Fibroblast of lung (primary cell): ENCODE measurements around the gene CHST11. TPM values are rescaled to one million over a fixed set of nuclear protein-coding genes. Genes with fewer than 3 reads are reported as not detected.

Experiments
- DNase-seq, 2 donors: peaks; one replicate each; pipeline versions ENCODE4 v3.0.0 to v3.0.0-alpha.2; 2010; ENCODE audit warnings: low read depth in 2 of 2
- H2AFZ ChIP-seq: 2 replicates; pipeline ENCODE4 v1.5.1; 2012; ENCODE audit warnings: low read length, control low read depth, inconsistent platforms
- H3K27ac ChIP-seq: 2 replicates; pipeline ENCODE4 v1.5.1; 2011; ENCODE audit warnings: low read length, control low read depth; ENCODE audit not compliant: insufficient read depth
- H3K27me3 ChIP-seq: 2 replicates; pipeline ENCODE4 v1.5.1; 2011; ENCODE audit warnings: mild to moderate bottlenecking, low read length; ENCODE audit not compliant: control insufficient read depth, insufficient read depth
- H3K36me3 ChIP-seq: 2 replicates; pipeline ENCODE4 v1.5.1; 2011; ENCODE audit warnings: low read length; ENCODE audit not compliant: control insufficient read depth, insufficient read depth
- H3K4me1 ChIP-seq: 2 replicates; pipeline ENCODE4 v1.5.1; 2011; ENCODE audit warnings: low read length; ENCODE audit not compliant: control insufficient read depth, insufficient read depth; ENCODE audit errors: extremely low read depth
- H3K4me2 ChIP-seq: 2 replicates; pipeline ENCODE4 v1.5.1; 2011; ENCODE audit warnings: low read length, control low read depth; ENCODE audit not compliant: insufficient read depth; ENCODE audit errors: extremely low read depth
- H3K4me3 ChIP-seq, 4 experiments: fragments of 200-600 bp in 1 of 4; sonication (generic) in 1 of 4; replicated peaks in 1 of 4; 2 replicates each; pipeline ENCODE4 v1.5.1; 2011 to 2016; ENCODE audit warnings: low read length in 4 of 4, low read depth in 3 of 4, mild to moderate bottlenecking in 3 of 4, control low read depth in 2 of 4, inconsistent platforms in 1 of 4, mixed read lengths in 1 of 4; ENCODE audit not compliant: insufficient read depth in 1 of 4; ENCODE audit errors: control extremely low read depth in 1 of 4
- H3K79me2 ChIP-seq: 2 replicates; pipeline ENCODE4 v1.5.1; 2012; ENCODE audit warnings: mild to moderate bottlenecking, low read length, inconsistent platforms; ENCODE audit not compliant: control insufficient read depth, insufficient read depth
- H3K9ac ChIP-seq: 2 replicates; pipeline ENCODE4 v1.5.1; 2011; ENCODE audit warnings: mild to moderate bottlenecking, low read length, control low read depth; ENCODE audit not compliant: insufficient read depth
- H3K9me3 ChIP-seq: 2 replicates; pipeline ENCODE4 v1.5.1; 2012; ENCODE audit warnings: low read depth, low read length; ENCODE audit not compliant: control insufficient read depth, insufficient read depth
- H4K20me1 ChIP-seq: 2 replicates; pipeline ENCODE4 v1.5.1; 2011; ENCODE audit warnings: low read length; ENCODE audit not compliant: control insufficient read depth, insufficient read depth; ENCODE audit errors: extremely low read depth
- CTCF ChIP-seq, 2 donors: IDR thresholded peaks in 1 of 2; conservative IDR thresholded peaks in 1 of 2; 1 replicate in 1 of 2; 2 replicates in 1 of 2; pipeline ENCODE4 v1.5.1; 2011 to 2012; ENCODE audit warnings: low read length in 2 of 2, control low read depth in 1 of 2, inconsistent platforms in 1 of 2, low read depth in 1 of 2, mild to moderate bottlenecking in 1 of 2
- EZH2 ChIP-seq: IDR thresholded peaks from 2 replicates; pipeline ENCODE4 v1.5.1; 2012; ENCODE audit warnings: low read length, control low read depth, mild to moderate bottlenecking; ENCODE audit errors: missing control alignments
- polyA plus RNA-seq, 2 donors: library from polyadenylated mRNA; depleted of rRNA in 1 of 2; stranded (reverse) in 1 of 2; unstranded in 1 of 2; fragments of >200 nt; gene quantifications; 2 replicates each; pipeline ENCODE4 v1.2.1, GENCODE V29; 2011 to 2012; ENCODE audit warnings: missing spikeins in 1 of 2
- total RNA-seq: library from RNA; depleted of rRNA; stranded (reverse); fragments of >200 nt; gene quantifications from 2 replicates; pipeline ENCODE4 v1.2.1, GENCODE V29; 2014

The CHST11 gene
- total and polyA plus RNA-seq, 2 donors (not counting 1 experiment from before 2014, with no cell fraction given) = 3.5 to 9.1 TPM

GRCh38 chr12:104475271-104475670 lies 18.5 kb downstream of the CHST11 start:
- no peaks in the 10 kb centered on the region for H3K79me2 ChIP-seq

GRCh38 chr12:104477510-104478390 lies 21.0 kb downstream of the CHST11 start:
- Histone ChIP-seq H2AFZ (no peak overlapping the region), H3K27ac (no peak overlapping the region), H3K9ac (no peak overlapping the region), H3K4me1 (peaks cover 3% of the 10 kb centered on the region), H3K4me3 (no peak overlapping the region), H3K27me3 (no peaks in the 10 kb centered on the region), H3K4me2 (no peak overlapping the region), H3K9me3 (no peaks in the 10 kb centered on the region), H3K79me2 (no peaks in the 10 kb centered on the region), H4K20me1 (no peaks in the 10 kb centered on the region), H3K36me3 (no peaks in the 10 kb centered on the region)
- no peak for TF ChIP-seq EZH2
- no peak for DNase-seq

More at GRCh38 chr12:104475271-104475670, 18.5 kb downstream of the CHST11 start:
- no peak for DNase-seq
- H3K4me3 ChIP-seq = no peak overlapping the region
- TF ChIP-seq EZH2 (no peak), CTCF (conservative IDR thresholded peaks at IDR 0.05 in 1 of 2, IDR thresholded peaks at IDR 0.05 in 1 of 2; ENCODE audit: low read depth in 1 of 2, low read length in 2 of 2) (no peak)
- no peaks in the 10 kb centered on the region for H3K36me3 ChIP-seq
- no peak overlapping the region for H3K4me2 ChIP-seq
- no peak overlapping the region for H2AFZ ChIP-seq
- H3K9ac ChIP-seq = no peak overlapping the region
- H3K27me3 ChIP-seq = no peaks in the 10 kb centered on the region
- no peaks in the 10 kb centered on the region for H3K9me3 ChIP-seq
- H4K20me1 ChIP-seq = no peaks in the 10 kb centered on the region
- H3K4me1 ChIP-seq = no peaks in the 10 kb centered on the region
- H3K27ac ChIP-seq = no peak overlapping the region

- Histone ChIP-seq H3K4me2 (no peak overlapping the region), H3K27ac (no peak overlapping the region), H3K79me2 (no peaks in the 10 kb centered on the region), H2AFZ (no peak overlapping the region), H3K36me3 (no peaks in the 10 kb centered on the region), H3K4me1 (peaks cover 3% of the 10 kb centered on the region), H3K27me3 (no peaks in the 10 kb centered on the region), H3K9me3 (no peaks in the 10 kb centered on the region), H3K4me3 (no peak overlapping the region), H3K9ac (no peak overlapping the region), H4K20me1 (no peaks in the 10 kb centered on the region)
- TF ChIP-seq EZH2 = no peak
- TF ChIP-seq CTCF (conservative IDR thresholded peaks at IDR 0.05 in 1 of 2, IDR thresholded peaks at IDR 0.05 in 1 of 2; ENCODE audit: low read depth in 1 of 2, low read length in 2 of 2) = no peak
- DNase-seq = peak in 1 of 2 donors; percentile 38
These were observed 21.8 kb downstream of the CHST11 start for GRCh38 chr12:104478396-104479122.
